Measurements from ENCODE around the gene SMIM45.

The SMIM45 gene

GRCh38 chr22:41920271-41920976 lies 31.5 kb upstream of the SMIM45 start:
- no peak for TF ChIP-seq CTCF (IDR thresholded peaks at IDR 0.05)
- TF ChIP-seq POLR2A (IDR thresholded peaks at IDR 0.05) = no peak
- no peaks in the 10 kb centered on the region for H3K36me3 ChIP-seq
- intact Hi-C loops (cut with DNase I) = no loop called here
- peak overlapping the region; percentile 24 to 68 (median 51) for H3K4me3 ChIP-seq
- H3K4me1 ChIP-seq = peaks cover 17 to 34% (median 21%) of the 10 kb centered on the region in 3 donors
- no peaks in the 10 kb centered on the region for H3K9me3 ChIP-seq
- peaks cover 2 to 56% (median 9%) of the 10 kb centered on the region in 4 donors for H3K27me3 ChIP-seq
- H3K27ac ChIP-seq = peak overlapping the region in 1 of 4 donors; percentile 30
- WGBS, 2 donors = 23 to 87% methylated on average over 4 to 13 of the region's 21 CpGs
- DNase-seq = no peak

GRCh38 chr22:41922328-41922727 lies 29.6 kb upstream of the SMIM45 start:
- WGBS, 2 donors = 69 to 83% methylated on average over 2 of the region's 5 CpGs
- Histone ChIP-seq H3K4me1 (peaks cover 24 to 47% (median 27%) of the 10 kb centered on the region in 3 donors), H3K27me3 (peaks cover 0 to 55% (median 1%) of the 10 kb centered on the region in 4 donors), H3K4me3 (no peak overlapping the region), H3K27ac (no peak overlapping the region), H3K36me3 (no peaks in the 10 kb centered on the region), H3K9me3 (no peaks in the 10 kb centered on the region)
- no peak for DNase-seq
- intact Hi-C loops (cut with DNase I) = no loop called here
- TF ChIP-seq POLR2A (IDR thresholded peaks at IDR 0.05) (no peak), CTCF (IDR thresholded peaks at IDR 0.05) (no peak)

GRCh38 chr22:41922940-41923594 lies 28.9 kb upstream of the SMIM45 start:
- Histone ChIP-seq H3K36me3 (no peaks in the 10 kb centered on the region), H3K4me1 (peaks cover 20 to 41% (median 27%) of the 10 kb centered on the region in 3 donors), H3K27ac (no peak overlapping the region), H3K27me3 (peaks cover 0 to 48% (median 1%) of the 10 kb centered on the region in 4 donors), H3K9me3 (no peaks in the 10 kb centered on the region), H3K4me3 (no peak overlapping the region)
- DNase-seq = no peak
- 87 to 92% methylated on average over 4 of the region's 4 CpGs for WGBS, 2 donors
- no peak for TF ChIP-seq POLR2A (IDR thresholded peaks at IDR 0.05)
- no peak for TF ChIP-seq CTCF (IDR thresholded peaks at IDR 0.05)
- intact Hi-C loops (cut with DNase I) = no loop called here

- peaks cover 17 to 34% (median 27%) of the 10 kb centered on the region in 3 donors for H3K4me1 ChIP-seq
- H3K27ac ChIP-seq = no peak overlapping the region
- no peaks in the 10 kb centered on the region for H3K36me3 ChIP-seq
- no peak overlapping the region for H3K4me3 ChIP-seq
- H3K27me3 ChIP-seq = peaks cover 0 to 41% (median 1%) of the 10 kb centered on the region in 4 donors
- no peak for TF ChIP-seq CTCF (IDR thresholded peaks at IDR 0.05)
- no peak for TF ChIP-seq POLR2A (IDR thresholded peaks at IDR 0.05)
- H3K9me3 ChIP-seq = no peaks in the 10 kb centered on the region
- DNase-seq = no peak
- 82 to 86% methylated on average over 10 to 12 of the region's 14 CpGs for WGBS, 2 donors
- intact Hi-C loops (cut with DNase I) = no loop called here
These were observed 28.2 kb upstream of the SMIM45 start for GRCh38 chr22:41923595-41924276.

All from esophagus squamous epithelium (tissue), 5 donors.